ENCODE results near the gene NRBP1.

The NRBP1 gene

DNA sequence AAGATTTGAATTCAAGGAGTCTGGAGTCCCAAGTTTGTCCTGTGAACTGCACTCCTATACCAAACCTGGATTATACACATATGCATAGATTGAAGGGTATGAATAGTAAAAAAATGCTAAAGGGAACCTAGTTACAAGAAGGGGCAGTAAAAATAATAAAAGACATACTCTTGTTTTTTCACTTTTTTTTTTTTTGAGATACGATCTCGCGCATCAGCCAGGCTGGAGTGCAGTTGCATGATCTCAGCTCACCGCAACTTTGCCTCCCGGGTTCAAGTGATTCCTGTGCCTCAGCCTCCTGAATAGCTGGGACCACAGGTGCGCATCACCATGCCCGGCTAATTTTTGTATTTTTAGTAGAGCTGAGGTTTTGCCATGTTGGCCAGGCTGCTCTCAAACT lies 36.0 kb downstream of the NRBP1 start:
- Histone ChIP-seq H3K9ac (ENCODE audit: low read length) (no peak overlapping the region), H3K4me3 (ENCODE audit: low read length) (no peak overlapping the region), H3K4me1 (ENCODE audit: control insufficient read depth, insufficient read depth, low read length) (no peaks in the 10 kb centered on the region), H3K9me3 (ENCODE audit: control insufficient read depth, low read length) (no peaks in the 10 kb centered on the region), H3K27me3 (ENCODE audit: control insufficient read depth, insufficient read depth, low read length) (no peaks in the 10 kb centered on the region), H3K36me3 (ENCODE audit: control insufficient read depth, insufficient read depth, low read length) (no peaks in the 10 kb centered on the region)

DNA sequence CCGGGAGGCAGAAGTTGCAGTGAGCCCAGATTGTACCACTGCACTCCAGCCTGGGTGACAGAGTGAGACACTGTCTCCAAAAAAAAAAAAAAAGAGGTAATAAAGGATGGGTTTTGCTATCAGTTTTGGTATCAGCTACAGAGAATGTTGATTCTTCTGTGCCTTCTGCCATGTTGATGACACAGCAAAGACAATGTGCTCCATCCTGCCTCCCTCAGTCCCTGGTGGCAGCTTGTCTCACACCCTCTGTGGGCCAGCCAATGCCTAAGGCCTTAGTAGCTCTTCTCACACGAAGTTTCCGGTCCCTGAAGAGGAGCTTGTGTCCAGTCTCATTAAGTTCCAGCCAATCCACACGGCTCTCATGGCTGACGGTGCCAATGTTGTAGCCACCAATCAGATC lies 43.5 kb downstream of the NRBP1 start:
- Histone ChIP-seq H3K27me3 (ENCODE audit: control insufficient read depth, insufficient read depth, low read length) (no peaks in the 10 kb centered on the region), H3K4me3 (ENCODE audit: low read length) (no peak overlapping the region), H3K36me3 (ENCODE audit: control insufficient read depth, insufficient read depth, low read length) (no peaks in the 10 kb centered on the region), H3K9ac (ENCODE audit: low read length) (no peak overlapping the region), H3K9me3 (ENCODE audit: control insufficient read depth, low read length) (no peaks in the 10 kb centered on the region), H3K4me1 (ENCODE audit: control insufficient read depth, insufficient read depth, low read length) (peaks cover 5% of the 10 kb centered on the region)

DNA sequence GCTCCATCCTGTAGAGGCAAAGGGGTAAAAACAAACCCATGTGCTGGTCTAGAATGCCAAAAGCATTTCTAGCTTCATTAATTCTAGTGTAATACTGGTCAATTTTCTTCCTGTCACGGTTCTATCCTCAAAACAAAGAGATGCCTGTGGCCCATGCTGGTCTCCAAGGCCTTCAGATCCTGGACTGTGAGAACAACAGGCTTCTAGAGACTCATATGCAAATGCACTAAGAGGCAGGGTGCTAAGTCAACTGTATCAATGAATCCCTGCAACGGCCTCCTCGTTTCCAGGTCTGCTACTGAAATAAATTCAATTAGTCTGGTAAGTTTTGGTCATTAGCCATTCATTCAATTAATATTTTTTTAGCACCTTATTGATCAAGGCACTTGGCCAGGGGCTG lies 57.1 kb downstream of the NRBP1 start:
- Histone ChIP-seq H3K4me3 (ENCODE audit: low read length) (no peak overlapping the region), H3K27me3 (ENCODE audit: control insufficient read depth, insufficient read depth, low read length) (no peaks in the 10 kb centered on the region), H3K9ac (ENCODE audit: low read length) (no peak overlapping the region), H3K9me3 (ENCODE audit: control insufficient read depth, low read length) (no peaks in the 10 kb centered on the region), H3K36me3 (ENCODE audit: control insufficient read depth, insufficient read depth, low read length) (no peaks in the 10 kb centered on the region), H3K4me1 (ENCODE audit: control insufficient read depth, insufficient read depth, low read length) (peaks cover 5% of the 10 kb centered on the region)

DNA sequence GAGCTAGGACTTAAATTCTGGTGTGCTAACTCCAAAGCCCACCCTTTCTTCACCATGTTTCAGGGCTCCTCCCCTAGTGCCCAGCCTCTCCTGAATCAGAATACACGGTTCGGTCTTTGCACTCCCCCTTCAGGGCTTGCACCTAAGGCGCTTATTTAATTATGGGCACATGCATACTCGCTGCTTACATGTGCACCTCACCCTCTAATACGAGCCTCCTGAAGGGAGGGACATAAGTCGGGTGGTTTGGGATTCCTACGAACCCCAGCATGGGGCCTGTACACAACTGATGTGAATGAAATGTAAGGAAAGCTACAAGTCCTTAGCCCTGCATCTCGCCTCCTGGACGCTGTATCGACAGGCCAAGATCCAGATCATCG lies 60.7 kb downstream of the NRBP1 start:
- no peaks in the 10 kb centered on the region for H3K27me3 ChIP-seq (ENCODE audit: control insufficient read depth, insufficient read depth, low read length)
- H3K4me3 ChIP-seq (ENCODE audit: low read length) = peak overlapping the region; percentile 40
- H3K36me3 ChIP-seq (ENCODE audit: control insufficient read depth, insufficient read depth, low read length) = no peaks in the 10 kb centered on the region
- peak overlapping the region; percentile 38 for H3K9ac ChIP-seq (ENCODE audit: low read length)
- no peaks in the 10 kb centered on the region for H3K9me3 ChIP-seq (ENCODE audit: control insufficient read depth, low read length)
- H3K4me1 ChIP-seq (ENCODE audit: control insufficient read depth, insufficient read depth, low read length) = peaks cover 5% of the 10 kb centered on the region

DNA sequence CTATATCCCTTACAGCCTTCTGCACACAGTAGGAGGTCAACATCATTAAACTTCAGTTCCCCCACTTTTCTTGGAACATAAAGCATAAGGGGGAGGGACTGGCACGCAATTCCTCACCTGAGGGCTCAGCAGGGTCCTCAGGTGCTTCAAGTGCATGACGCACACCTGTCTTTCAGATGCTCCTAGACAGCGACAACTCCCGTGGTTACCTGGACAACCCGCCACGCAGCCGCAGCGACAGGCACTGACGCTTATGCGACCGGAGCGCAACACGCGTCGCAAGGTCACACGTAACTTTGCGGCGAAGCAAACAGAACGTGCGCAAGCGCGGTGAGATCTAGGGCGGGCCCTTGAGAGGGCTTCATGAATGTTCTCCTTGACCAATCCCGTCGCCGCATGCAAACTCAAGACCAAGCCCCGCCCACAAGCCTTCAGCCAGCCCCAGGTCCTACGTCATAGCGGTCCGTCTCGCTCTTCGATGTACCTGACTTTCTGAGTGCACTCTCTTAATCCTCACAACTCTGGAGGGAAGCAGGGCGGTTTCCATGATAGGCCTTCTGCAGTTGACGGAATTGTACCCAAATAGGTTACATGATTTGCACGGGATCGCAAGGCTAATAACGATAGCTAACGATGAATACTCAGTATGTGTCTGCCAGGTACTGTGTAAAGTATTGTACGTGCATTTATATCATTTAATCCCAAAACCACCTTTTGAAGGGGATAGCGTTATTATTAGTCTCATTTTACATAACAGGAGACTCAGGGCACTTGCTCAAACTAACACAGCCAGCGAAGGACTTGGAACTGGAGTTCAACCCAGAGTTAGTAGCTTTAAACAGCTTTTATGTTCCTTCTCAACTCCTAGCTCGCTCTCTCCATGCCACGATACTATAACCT lies 61.3 kb downstream of the NRBP1 start, which contains the start of gene IFT172:
Gene IFT172, minus strand, starts transcription at position 246 of the 900 bp plus-strand sequence. Its CDS starts 90 bp downstream, at position 156.
- Histone ChIP-seq H3K4me3 (ENCODE audit: low read length) (peak within 1 kb of the TSS; percentile 40), H3K27me3 (ENCODE audit: control insufficient read depth, insufficient read depth, low read length) (peaks cover 6% of the 10 kb centered on the region), H3K9me3 (ENCODE audit: control insufficient read depth, low read length) (no peaks in the 10 kb centered on the region), H3K9ac (ENCODE audit: low read length) (peak within 1 kb of the TSS; percentile 38), H3K36me3 (ENCODE audit: control insufficient read depth, insufficient read depth, low read length) (no peaks in the 10 kb centered on the region), H3K4me1 (ENCODE audit: control insufficient read depth, insufficient read depth, low read length) (peaks cover 10% of the 10 kb centered on the region)
